Measurements from ENCODE around the gene NTNG1.

DNA sequence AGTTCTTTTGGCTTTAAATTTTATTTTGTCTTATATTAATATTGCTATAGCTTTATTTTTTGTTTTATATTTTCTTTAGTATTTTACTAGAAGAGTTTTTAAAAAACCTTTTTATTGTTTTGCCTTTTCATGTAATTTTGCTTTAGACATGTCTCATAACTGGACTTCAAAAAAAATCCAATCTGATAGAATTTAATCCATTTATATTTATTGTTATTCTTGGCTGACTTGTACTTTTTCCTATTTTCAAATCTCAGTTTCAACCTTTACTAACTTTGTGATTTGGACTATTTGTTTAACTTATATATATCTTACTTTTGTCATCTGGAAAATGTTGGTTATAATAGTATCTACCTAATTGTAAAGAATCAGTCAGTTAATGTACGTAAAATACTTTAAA, 61.2 kb downstream of the NTNG1 start:
- no peak for TF ChIP-seq POLR2A (IDR thresholded peaks at IDR 0.05)
- TF ChIP-seq, protein P1, sequence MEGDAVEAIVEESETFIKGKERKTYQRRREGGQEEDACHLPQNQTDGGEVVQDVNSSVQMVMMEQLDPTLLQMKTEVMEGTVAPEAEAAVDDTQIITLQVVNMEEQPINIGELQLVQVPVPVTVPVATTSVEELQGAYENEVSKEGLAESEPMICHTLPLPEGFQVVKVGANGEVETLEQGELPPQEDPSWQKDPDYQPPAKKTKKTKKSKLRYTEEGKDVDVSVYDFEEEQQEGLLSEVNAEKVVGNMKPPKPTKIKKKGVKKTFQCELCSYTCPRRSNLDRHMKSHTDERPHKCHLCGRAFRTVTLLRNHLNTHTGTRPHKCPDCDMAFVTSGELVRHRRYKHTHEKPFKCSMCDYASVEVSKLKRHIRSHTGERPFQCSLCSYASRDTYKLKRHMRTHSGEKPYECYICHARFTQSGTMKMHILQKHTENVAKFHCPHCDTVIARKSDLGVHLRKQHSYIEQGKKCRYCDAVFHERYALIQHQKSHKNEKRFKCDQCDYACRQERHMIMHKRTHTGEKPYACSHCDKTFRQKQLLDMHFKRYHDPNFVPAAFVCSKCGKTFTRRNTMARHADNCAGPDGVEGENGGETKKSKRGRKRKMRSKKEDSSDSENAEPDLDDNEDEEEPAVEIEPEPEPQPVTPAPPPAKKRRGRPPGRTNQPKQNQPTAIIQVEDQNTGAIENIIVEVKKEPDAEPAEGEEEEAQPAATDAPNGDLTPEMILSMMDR (IDR thresholded peaks at IDR 0.05): no peak

All from esophagus squamous epithelium (tissue), 4 donors.